DND-41 (cell line): Measurements from ENCODE around the gene PXDC1.

Experiments used
- CTCF ChIP-seq: IDR thresholded peaks from 2 replicates; pipeline ENCODE4 v1.5.1; 2012; ENCODE audit warnings: borderline replicate concordance, low read length, moderate library complexity, mild to moderate bottlenecking; ENCODE audit not compliant: poor library complexity, severe bottlenecking; ENCODE audit errors: extremely low read depth
- EZH2 ChIP-seq: IDR thresholded peaks from 3 replicates; pipeline ENCODE4 v1.6.1; 2012; ENCODE audit warnings: borderline replicate concordance, low read depth, mild to moderate bottlenecking, moderate library complexity, low read length, inconsistent platforms; ENCODE audit not compliant: severe bottlenecking

- TF ChIP-seq CTCF = no peak
- TF ChIP-seq EZH2 = no peak
These were observed 45.0 kb downstream of the PXDC1 start for GRCh38 chr6:3706547-3706946.
